ENCODE measurements around the gene MRPL22.
"Not testable (repeated sequence)": the region's sequence is repeated elsewhere in the genome, so short reads cannot be mapped to it uniquely, and the experiment has no call there.

Gene MRPL22

GRCh38 chr5:154970759-154971158 is 29.9 kb downstream of the MRPL22 start:
- TF ChIP-seq CTCF (IDR thresholded peaks at IDR 0.05) = no peak
- Histone ChIP-seq H3K27ac (no peak overlapping the region), H3K27me3 (no peaks in the 10 kb centered on the region), H3K9me3 (no peaks in the 10 kb centered on the region), H3K36me3 (peaks cover 24% of the 10 kb centered on the region), H3K4me1 (ENCODE audit: control insufficient read depth in 1 of 2, insufficient read depth in 1 of 2, low read depth in 1 of 2, low read length in 1 of 2) (no peaks in the 10 kb centered on the region), H3K4me3 (ENCODE audit: low read depth in 1 of 2, low read length in 1 of 2) (no peak overlapping the region)

- no peak for TF ChIP-seq CTCF (IDR thresholded peaks at IDR 0.05)
- Histone ChIP-seq H3K27ac (no peak overlapping the region), H3K27me3 (no peaks in the 10 kb centered on the region)
Measured at GRCh38 chr5:154971501-154971900, 30.6 kb downstream of the MRPL22 start.

GRCh38 chr5:154972476-154973080 is 31.7 kb downstream of the MRPL22 start:
- Histone ChIP-seq H3K27me3 (no peaks in the 10 kb centered on the region), H3K4me3 (ENCODE audit: low read depth in 1 of 2, low read length in 1 of 2) (no peak overlapping the region), H3K9me3 (no peaks in the 10 kb centered on the region), H3K4me1 (ENCODE audit: control insufficient read depth in 1 of 2, insufficient read depth in 1 of 2, low read depth in 1 of 2, low read length in 1 of 2) (no peaks in the 10 kb centered on the region), H3K27ac (no peak overlapping the region), H3K36me3 (peaks cover 10% of the 10 kb centered on the region)
- TF ChIP-seq CTCF (IDR thresholded peaks at IDR 0.05) = no peak

More at GRCh38 chr5:154971501-154971900, 30.6 kb downstream of the MRPL22 start:
- Histone ChIP-seq H3K4me1 (ENCODE audit: control insufficient read depth in 1 of 2, insufficient read depth in 1 of 2, low read depth in 1 of 2, low read length in 1 of 2) (no peaks in the 10 kb centered on the region), H3K4me3 (ENCODE audit: low read depth in 1 of 2, low read length in 1 of 2) (no peak overlapping the region), H3K9me3 (no peaks in the 10 kb centered on the region), H3K36me3 (peaks cover 21% of the 10 kb centered on the region)

- not testable (repeated sequence) for H3K9me3 ChIP-seq; H3K4me3 ChIP-seq (ENCODE audit: low read depth in 1 of 2, low read length in 1 of 2); H3K27ac ChIP-seq; H3K27me3 ChIP-seq; H3K36me3 ChIP-seq; H3K4me1 ChIP-seq (ENCODE audit: control insufficient read depth in 1 of 2, insufficient read depth in 1 of 2, low read depth in 1 of 2, low read length in 1 of 2)
Measured at GRCh38 chr5:154976082-154976481, 35.2 kb downstream of the MRPL22 start.

- Histone ChIP-seq H3K9me3 (no peaks in the 10 kb centered on the region), H3K4me3 (ENCODE audit: low read depth in 1 of 2, low read length in 1 of 2) (no peak overlapping the region), H3K36me3 (no peaks in the 10 kb centered on the region), H3K4me1 (ENCODE audit: control insufficient read depth in 1 of 2, insufficient read depth in 1 of 2, low read depth in 1 of 2, low read length in 1 of 2) (no peaks in the 10 kb centered on the region), H3K27ac (no peak overlapping the region), H3K27me3 (no peaks in the 10 kb centered on the region)
- TF ChIP-seq CTCF (IDR thresholded peaks at IDR 0.05) = no peak
Measured at GRCh38 chr5:154977409-154977808, 36.5 kb downstream of the MRPL22 start.

GRCh38 chr5:154978294-154978693 is 37.4 kb downstream of the MRPL22 start:
- H3K27ac ChIP-seq; H3K4me1 ChIP-seq (ENCODE audit: control insufficient read depth in 1 of 2, insufficient read depth in 1 of 2, low read depth in 1 of 2, low read length in 1 of 2); H3K9me3 ChIP-seq; H3K27me3 ChIP-seq; H3K36me3 ChIP-seq; H3K4me3 ChIP-seq (ENCODE audit: low read depth in 1 of 2, low read length in 1 of 2): not testable (repeated sequence)

All from neutrophil (primary cell).